Stimulated activated CD8-positive, alpha-beta memory T cell treated with anti-CD3 and anti-CD28 coated beads, Interleukin-4, amount 100 ng/mL, for 24 hours (primary cell): Measurements from ENCODE around the gene GOLGA6B.
"Not testable (repeated sequence)": the region's sequence is repeated elsewhere in the genome, so short reads cannot be mapped to it uniquely, and the experiment has no call there.

Experiments used
- DNase-seq: peaks from one replicate; pipeline ENCODE4 v3.0.0-alpha.2; 2020; ENCODE audit warnings: low read depth

The GOLGA6B gene

DNA sequence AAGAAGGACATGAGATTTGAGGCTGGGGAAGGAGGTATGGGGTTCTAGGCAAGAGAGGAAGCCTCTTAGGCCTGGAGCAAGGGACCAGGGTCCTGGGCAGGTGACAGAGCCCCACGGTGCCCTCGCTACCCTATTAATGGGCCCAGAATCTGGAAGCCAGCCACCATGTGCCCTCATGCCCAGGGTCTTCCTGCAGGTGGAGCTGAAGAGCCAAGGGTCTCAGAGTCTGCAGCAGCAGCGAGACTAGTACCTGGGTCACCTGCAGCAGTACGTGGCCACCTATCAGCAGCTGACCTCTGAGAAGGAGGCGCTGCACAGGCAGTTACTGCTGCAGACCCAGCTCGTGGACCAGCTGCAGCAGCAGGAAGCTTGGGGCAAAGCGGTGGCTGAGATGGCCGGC is 9.4 kb downstream of the GOLGA6B start:
- DNase-seq, result not testable (repeated sequence)

DNA sequence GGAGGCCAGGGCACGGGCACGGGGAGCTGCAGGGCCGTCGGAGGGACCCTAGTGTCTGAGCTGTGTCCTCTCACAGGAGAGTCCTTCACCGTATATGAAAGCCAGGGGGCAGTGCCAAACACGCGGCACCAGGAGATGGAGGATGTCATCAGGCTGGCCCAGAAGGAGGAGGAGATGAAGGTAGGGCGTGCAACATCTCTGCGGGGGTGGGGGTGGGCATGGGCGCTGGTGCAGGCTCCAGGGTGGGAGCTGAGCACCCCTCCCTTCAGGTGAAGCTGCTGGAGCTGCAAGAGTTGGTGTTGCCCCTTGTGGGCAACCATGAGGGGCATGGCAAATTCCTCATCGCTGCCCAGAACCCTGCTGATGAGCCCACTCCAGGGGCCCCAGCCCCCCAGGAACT is 11.2 kb downstream of the GOLGA6B start:
- not testable (repeated sequence) for DNase-seq

- DNase-seq, result not testable (repeated sequence)
Measured at GRCh38 chr15:72669803-72670202, 15.3 kb downstream of the GOLGA6B start.

- DNase-seq, result peak; percentile 45
Measured at GRCh38 chr15:72670656-72671352, 16.3 kb downstream of the GOLGA6B start.

DNA sequence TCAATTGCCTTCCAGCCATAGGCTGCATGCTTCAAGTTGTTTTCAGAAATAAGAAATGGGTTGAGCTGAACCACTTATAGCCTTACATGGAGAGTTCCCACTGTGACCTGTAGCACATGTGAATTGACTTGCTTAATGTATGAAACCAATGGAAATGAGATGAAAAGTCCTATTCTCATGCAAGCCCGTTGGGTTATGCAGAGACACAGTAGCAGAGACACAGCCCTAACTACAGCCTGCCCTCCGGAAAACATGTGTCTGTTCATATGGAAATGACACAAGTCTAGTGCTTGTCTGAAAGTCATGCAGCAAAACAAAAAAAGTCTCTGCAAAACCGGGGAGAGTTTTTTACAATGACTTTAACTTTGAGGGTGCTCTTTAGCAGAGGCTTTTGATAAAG is 17.0 kb downstream of the GOLGA6B start:
- no peak for DNase-seq

GRCh38 chr15:72676838-72677237 is 22.3 kb downstream of the GOLGA6B start:
- no peak for DNase-seq

GRCh38 chr15:72680931-72681330 is 26.4 kb downstream of the GOLGA6B start:
- DNase-seq, result no peak

DNA sequence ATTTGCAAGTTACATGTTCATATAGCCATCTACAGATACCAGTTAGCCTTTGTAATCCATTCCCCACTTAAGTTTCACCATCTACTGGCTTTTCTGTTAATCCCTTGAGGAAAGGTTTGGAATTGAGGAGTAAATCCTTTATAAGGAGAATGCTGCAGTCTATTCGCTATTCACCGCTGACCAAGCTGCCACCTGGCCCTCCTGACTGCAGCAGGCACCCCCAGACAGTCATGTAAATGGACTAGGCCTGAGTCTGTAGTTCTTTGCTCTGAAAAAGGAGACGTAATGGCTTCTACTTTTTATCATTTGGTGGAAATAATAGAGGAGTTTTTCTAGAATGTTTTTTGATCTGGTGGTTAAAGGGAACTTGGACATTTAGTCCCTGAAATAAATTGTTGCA is 28.3 kb downstream of the GOLGA6B start:
- DNase-seq, result no peak

GRCh38 chr15:72685301-72685924 is 30.9 kb downstream of the GOLGA6B start:
- no peak for DNase-seq

DNA sequence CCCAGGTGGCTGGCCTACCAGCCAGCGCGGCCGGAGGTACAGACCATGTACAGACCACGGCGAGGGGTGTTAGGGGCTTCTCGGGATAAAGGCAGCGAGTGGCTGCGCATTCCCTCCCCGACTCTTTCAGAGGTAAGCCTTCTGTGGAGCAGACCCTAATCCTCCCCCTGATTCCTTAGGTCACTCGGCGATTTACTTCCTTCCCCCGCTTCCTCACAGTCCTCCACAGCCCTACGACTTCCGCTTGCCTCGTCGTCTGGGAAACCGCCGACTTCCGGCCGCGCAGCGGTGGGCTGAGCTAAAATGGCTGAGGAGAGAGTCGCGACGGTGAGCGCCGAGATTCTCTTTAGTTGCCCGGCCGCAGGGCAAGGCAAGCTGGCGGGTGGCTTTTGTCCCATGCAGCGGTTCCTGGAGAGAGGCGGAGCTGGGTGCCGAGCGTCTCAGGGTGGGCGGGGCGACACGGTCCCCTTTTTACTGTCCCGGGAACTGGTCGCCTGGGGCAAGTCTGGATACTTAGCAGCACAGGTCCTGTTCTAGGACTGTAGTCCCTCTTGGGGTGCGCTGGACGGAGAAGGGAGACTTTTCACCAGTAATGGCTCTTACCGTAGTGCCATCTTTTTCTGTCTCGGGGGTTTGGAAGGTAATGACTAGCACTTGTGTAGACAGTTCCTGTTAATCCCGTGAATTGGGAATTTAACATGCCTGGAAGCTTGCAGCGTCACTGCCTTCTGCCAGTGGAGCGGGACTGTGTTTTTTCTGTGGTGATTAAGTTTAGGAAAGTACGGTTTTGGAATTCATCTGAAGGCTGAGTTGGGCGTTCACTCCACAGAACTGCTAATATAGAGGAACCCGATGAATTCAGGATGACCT is 31.7 kb downstream of the GOLGA6B start, which contains the start of the genes BBS4 and HIGD2B:
TSS of gene BBS4 (plus strand) at position 283 of the 870 bp plus-strand sequence. CDS start at position 304, 21 bp downstream.
TSS of gene HIGD2B (minus strand) at position 258 of the 870 bp plus-strand sequence. CDS start 9,808 bp downstream, outside the sequence.
- peak; percentile 79 for DNase-seq

DNA sequence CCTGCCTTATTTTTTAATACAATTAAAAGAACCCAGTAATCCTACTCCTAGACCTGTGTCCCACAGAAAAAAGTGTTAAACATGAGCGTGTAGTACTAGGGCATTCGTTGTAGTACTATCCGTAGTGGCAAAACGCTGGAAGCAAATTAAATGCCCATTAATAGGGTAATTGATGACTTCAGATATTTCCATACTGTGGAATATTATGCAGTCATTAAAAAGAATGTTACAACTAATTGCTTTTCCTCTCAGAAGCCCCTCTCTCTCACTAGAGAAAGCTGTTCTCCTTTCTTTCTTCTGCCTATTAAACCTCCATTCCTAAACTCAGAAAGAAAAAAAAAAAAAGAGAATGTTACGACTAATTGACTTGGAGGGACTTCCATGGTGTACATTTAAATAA is 34.2 kb downstream of the GOLGA6B start:
- DNase-seq, result no peak

- no peak for DNase-seq
Measured at GRCh38 chr15:72690938-72691337, 36.4 kb downstream of the GOLGA6B start.

GRCh38 chr15:72698938-72699337 is 44.4 kb downstream of the GOLGA6B start:
- no peak for DNase-seq

GRCh38 chr15:72700076-72700475 is 45.6 kb downstream of the GOLGA6B start:
- DNase-seq, result no peak

- DNase-seq, result no peak
Measured at GRCh38 chr15:72706266-72706665, 51.8 kb downstream of the GOLGA6B start.

- DNase-seq, result not testable (repeated sequence)
Measured at GRCh38 chr15:72708551-72709303, 54.2 kb downstream of the GOLGA6B start.
